NCI-H187 treated with DMSO at 0.1 percent for 48 hours (cell line): Measurements from ENCODE around the gene C7orf25.

Source experiments
- DNase-seq: peaks from one replicate; lab custom pipeline; 2025; lab: John Stamatoyannopoulos, UW

Gene C7orf25

DNA sequence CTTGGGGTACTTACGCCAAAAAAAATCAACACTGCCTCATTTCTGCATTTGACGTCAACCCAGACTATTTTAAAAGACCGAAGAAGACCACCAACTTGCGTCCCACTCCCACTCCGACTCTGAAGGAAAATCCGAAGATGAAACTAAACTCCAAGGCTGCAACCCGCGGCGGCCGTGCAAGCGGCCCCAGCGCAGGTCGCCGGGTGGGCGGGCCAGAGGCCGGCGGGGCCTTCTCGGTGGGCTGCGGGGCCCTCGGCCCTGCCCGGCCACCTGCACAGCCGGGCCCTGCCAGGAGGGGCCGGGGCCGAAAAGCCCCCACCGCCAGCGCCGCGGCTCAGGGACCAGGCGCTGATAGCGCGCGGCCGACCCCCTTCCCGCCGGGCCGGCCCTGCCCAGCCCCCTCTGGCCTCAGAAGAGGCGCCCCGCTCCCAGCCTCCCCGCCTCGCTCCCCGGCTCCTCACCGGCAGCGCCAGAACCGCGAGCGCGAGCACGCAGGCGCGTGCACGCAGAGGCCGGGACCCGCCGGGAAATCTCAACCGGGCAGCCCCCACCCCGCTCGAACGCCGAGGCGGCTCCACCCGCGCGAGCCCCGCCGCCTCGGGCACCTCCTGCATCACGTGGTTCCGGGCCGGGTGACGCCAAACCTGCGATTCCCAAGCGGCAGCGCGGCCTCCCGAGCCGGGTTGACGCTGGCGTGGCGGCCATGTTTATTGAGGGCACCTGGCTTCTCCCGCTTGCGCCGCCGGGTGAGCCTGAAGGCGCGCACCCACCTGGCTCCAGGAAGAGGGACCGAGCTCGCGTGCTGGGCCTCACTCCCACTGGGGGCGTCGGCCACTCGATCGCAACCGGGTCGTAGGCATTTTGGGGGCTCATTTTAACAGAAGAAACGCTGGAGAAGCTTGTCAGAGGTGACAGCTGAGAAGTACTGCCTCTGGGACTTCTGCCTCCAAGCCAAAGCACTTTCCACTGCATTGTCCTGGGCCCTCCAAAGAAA, at the start of gene C7orf25:
C7orf25 (minus strand) TSS at position 617 of the 994 bp plus-strand sequence. CDS start 1,170 bp downstream, outside the sequence.
- peak; percentile 58 for DNase-seq

DNA sequence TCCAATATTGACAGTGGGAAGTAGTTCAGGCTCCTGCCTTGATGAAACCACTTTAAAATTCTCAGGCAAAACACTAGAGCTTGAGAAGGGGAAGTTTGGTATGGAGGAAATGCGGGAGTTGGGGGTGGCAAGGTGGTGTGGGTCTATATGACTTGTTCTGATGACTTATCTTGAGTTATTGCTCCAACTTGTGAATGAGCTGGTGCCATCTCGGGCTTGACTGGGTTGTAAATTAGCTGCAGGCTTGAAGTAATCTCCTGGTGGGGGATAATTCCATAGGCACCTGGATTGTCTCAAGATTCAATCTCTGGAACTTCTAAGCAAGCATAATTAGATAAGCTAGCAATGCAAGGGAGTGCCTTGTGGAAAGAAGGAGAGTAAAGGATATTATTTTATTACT, 49.3 kb upstream of the C7orf25 start:
- DNase-seq, result no peak

- no peak for DNase-seq
Observed at GRCh38 chr7:42960762-42961161, 48.9 kb upstream of the C7orf25 start.

GRCh38 chr7:42959549-42959948, 47.7 kb upstream of the C7orf25 start:
- DNase-seq, result no peak

DNA sequence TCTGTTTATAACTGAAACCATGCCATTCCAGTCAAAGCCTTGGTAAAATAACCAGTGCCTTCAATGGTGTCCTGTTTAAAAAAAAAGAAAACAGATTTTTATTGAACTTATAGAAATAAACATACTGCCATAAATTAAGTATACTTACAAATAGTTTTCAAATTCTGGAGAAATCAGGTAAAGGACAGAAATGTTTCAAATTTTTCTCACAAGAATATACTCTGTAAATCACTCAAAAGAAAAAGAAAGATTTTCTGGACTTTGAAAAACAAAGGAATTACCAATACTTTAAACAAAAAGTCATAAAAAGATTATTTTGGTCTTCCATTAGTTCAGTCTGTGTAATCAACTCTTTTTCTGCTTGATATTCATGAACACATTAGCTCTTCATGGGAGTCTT, 44.2 kb upstream of the C7orf25 start:
- DNase-seq, result no peak

- no peak for DNase-seq
Observed at GRCh38 chr7:42953994-42954393, 42.1 kb upstream of the C7orf25 start.

GRCh38 chr7:42952328-42952727, 40.5 kb upstream of the C7orf25 start:
- DNase-seq, result no peak

DNA sequence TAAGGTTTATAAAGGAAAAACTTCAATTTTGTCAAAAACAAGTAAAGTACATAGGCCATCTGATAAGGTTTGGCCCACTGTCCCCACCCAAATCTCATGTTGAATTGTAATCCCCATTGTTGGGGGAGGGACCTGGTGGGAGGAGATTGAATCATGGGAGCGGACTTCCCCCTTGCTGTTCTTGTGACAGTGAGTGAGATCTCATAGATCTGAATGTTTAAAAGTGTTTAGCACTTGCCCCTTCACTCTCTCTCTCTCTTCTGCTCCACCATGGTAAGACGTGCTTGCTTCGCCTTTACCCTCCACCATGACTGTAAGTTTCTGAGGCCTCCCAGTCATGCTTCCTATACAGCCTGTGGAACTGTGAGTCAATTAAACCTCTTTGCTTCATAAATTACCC, 38.5 kb upstream of the C7orf25 start:
- DNase-seq, result no peak

- DNase-seq, result no peak
Observed at GRCh38 chr7:42947521-42947920, 35.7 kb upstream of the C7orf25 start.

GRCh38 chr7:42946627-42946950, 34.7 kb upstream of the C7orf25 start:
- no peak for DNase-seq

DNA sequence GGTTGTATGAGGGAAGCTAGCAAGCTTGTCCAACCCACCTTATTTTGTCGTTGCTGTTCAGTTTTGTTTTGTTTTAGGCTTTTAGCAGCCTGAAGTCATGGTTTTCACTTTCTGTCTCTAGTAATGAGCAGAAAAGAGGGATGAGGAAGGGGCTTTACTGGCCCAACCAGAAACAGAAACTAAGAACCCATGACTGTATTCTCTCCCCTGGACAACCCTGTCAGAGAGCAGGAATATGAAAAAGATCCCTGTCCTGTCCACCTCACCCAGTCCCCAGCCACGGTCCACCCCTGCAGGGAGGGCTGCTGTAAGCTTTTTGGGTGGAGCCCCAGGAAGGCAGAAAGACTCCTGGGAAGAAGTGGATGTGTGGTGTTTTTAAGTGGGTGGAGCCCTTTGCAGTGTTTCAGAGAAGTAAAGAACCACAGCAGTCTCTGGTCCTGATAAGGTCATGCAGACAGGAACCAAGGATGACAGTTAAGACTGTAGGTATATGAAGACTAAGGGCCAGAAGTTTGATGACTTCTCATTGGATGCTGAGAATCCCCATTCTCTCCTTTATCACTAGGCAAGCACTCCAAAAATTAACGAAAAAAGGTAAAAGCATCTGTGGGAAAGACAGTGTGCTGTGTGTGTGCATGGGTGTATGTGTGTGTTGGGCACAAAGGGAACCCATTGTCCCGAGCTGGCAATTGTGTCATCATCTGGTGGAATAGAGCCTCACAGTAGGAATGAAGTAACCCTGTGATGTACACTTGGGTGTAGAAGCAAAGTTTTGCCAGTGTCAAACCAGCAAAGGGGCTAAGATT, 34.2 kb upstream of the C7orf25 start:
- no peak for DNase-seq

GRCh38 chr7:42940985-42941847, 29.3 kb upstream of the C7orf25 start:
- no peak for DNase-seq

DNA sequence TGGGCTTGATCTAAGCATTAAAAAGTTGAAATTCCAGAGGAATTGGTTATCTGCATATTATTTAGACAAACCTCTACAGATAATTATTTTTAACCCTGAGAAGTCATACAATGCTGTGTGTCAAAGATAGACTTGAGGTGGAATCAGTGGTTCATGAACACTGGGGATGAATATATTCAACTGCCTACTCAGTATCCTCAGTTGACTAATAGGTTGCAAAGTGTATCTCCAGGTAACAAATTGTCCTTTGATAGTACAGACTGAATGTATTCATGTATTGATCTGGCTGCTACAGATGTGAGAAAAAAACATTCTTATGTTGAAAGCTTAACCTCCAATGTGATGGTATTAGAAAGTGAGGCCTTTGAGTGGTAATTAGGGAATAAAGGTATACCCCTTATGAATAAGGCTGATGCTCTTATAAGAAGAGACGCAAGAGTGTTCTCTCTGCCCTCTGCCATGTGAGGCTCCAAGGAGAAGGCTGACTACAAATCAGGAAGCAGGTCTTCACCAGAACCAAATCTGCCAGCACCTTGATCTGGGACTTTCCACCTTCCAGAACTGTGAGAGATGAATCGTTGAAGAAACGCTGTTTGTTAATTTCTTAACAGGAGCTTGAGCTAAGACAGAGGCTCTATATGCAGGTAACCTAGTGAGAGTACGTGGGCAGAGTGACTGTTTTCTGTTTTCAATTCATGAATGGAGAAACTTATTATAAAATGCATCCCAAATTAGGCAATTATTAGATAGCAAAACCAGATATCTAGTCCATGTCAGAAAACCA, 27.8 kb upstream of the C7orf25 start:
- DNase-seq, result no peak

DNA sequence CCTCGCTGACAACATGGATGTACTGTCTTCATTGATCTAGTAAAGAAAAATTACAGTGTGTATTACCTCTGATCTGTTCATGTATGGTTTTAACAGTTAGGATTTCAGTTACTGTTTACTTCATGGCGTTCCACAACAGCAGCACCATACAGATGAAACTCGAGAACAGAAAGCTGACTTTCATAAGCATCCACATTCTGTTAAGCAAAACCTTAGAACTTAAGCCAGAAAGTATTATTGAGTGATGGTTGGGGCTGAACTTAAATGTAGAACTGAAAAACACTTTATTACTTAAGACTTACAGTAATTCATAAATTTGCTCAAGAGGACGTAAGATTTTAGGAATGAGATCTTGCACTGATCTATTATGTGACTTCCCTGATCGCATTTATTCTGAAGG, 24.0 kb upstream of the C7orf25 start:
- DNase-seq, result no peak

DNA sequence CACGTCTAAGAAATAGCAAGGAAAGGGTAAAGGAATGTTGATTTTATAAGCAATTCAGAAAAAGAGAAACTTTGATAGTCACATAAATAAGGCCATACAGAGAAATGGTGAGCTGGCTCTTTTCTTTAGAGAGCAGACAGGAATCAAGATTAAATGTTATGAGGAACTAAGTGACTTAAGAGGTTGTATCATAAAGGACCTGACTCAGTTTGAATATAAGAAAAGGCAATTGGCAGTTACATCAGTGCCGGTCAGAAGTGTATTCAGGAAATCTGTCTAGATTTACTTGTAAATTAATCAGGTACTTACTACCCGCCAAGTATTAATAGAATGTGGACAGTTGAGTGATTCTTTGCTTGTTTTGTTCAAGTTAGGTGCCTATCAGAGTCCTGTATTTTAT, 22.4 kb upstream of the C7orf25 start:
- no peak for DNase-seq

GRCh38 chr7:42932811-42933591, 21.1 kb upstream of the C7orf25 start:
- no peak for DNase-seq

- peak; percentile 95 for DNase-seq
Observed at GRCh38 chr7:42931834-42932651, 20.2 kb upstream of the C7orf25 start, which contains the start of the genes MRPL32 and PSMA2. Gene MRPL32, plus strand, starts transcription at chr7:42932376. Its CDS starts 11 bp downstream, at chr7:42932387. Gene PSMA2, minus strand, starts transcription at chr7:42932174. Its CDS starts 16 bp downstream, at chr7:42932158.

- no peak for DNase-seq
Observed at GRCh38 chr7:42931447-42931833, 19.6 kb upstream of the C7orf25 start.

GRCh38 chr7:42930889-42931288, 19.0 kb upstream of the C7orf25 start:
- no peak for DNase-seq
